ENCODE data around the gene HMCN2.

Gene HMCN2

DNA sequence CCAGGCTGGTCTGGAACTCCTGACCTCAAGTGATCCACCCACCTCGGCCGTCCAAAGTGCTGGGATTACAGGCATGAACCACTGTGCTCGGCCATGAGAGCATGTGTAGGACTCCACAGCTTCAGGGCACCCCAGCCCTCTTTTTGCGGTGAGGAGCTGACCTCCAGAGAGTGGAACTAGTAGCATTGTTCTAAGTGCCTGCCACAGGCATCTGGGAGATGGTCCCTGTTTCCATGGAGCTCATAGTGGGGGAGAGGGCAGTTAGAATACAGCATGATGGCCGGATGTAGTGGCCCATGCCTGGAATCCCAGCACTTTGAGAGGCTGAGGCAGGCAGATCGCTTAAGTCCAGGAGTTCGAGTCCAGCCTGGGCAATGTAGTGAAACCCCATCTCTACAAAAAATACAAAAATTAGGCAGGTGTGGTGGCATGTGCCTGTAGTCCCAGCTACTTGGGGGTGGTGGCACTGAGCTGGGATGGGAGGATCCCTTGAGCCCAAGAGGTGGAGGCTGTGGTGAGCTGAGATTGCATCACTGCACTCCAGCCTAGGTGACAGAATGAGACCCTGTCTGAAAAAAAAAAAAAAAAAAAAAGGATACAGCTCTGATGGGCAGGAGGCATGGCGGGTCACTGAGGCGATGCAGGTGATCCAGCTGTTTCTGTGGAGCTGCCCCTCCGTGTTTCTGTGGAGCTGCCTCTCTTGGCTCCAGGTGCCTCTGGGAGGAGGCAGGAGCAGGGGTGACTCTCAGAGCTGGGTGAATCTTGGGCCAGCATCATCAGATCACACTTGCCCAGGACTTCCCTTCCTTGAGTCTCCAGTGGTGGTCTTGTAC, 183.4 kb downstream of the HMCN2 start:
- TF ChIP-seq, protein P1, sequence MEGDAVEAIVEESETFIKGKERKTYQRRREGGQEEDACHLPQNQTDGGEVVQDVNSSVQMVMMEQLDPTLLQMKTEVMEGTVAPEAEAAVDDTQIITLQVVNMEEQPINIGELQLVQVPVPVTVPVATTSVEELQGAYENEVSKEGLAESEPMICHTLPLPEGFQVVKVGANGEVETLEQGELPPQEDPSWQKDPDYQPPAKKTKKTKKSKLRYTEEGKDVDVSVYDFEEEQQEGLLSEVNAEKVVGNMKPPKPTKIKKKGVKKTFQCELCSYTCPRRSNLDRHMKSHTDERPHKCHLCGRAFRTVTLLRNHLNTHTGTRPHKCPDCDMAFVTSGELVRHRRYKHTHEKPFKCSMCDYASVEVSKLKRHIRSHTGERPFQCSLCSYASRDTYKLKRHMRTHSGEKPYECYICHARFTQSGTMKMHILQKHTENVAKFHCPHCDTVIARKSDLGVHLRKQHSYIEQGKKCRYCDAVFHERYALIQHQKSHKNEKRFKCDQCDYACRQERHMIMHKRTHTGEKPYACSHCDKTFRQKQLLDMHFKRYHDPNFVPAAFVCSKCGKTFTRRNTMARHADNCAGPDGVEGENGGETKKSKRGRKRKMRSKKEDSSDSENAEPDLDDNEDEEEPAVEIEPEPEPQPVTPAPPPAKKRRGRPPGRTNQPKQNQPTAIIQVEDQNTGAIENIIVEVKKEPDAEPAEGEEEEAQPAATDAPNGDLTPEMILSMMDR (IDR thresholded peaks at IDR 0.05): no peak
- H3K27ac Mint-ChIP-seq: no peak overlapping the region
- no peaks in the 10 kb centered on the region for H3K36me3 Mint-ChIP-seq (ENCODE audit: low read depth)
- peaks cover 15% of the 10 kb centered on the region for H3K27me3 Mint-ChIP-seq (ENCODE audit: low read depth, poor library complexity)
- H3K4me3 Mint-ChIP-seq: no peak overlapping the region
- H3K9me3 Mint-ChIP-seq: no peaks in the 10 kb centered on the region
- DNase-seq: no peak
- H3K4me1 Mint-ChIP-seq: peaks cover 46% of the 10 kb centered on the region

GRCh38 chr9:130450344-130451003, 184.9 kb downstream of the HMCN2 start:
- peaks cover 7% of the 10 kb centered on the region for H3K27me3 Mint-ChIP-seq (ENCODE audit: low read depth, poor library complexity)
- peaks cover 46% of the 10 kb centered on the region for H3K4me1 Mint-ChIP-seq
- TF ChIP-seq, protein P1 (IDR thresholded peaks at IDR 0.05): no peak
- H3K9me3 Mint-ChIP-seq: no peaks in the 10 kb centered on the region
- no peak for DNase-seq
- H3K36me3 Mint-ChIP-seq (ENCODE audit: low read depth): no peaks in the 10 kb centered on the region
- H3K27ac Mint-ChIP-seq: no peak overlapping the region
- H3K4me3 Mint-ChIP-seq: no peak overlapping the region

DNA sequence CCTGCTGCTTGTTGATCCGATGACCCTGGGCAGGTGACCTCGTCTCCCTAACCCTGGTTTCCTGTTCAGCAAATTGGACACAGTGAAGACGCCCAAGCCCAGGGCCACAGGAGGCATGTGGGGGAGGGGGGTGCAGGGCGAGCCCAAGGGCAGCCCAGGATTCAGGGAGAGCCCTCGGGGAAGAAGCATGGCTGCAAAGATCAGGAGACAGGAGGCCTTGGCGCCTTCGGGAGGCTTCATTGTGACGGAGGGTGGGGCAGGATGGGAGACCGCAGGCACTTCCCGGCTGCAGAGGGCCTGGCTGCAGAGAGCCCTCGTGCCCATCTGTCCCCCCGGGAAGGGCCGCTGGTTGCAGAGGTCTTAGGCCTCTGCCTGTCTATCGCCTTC, 185.4 kb downstream of the HMCN2 start:
- H3K27ac Mint-ChIP-seq: no peak overlapping the region
- TF ChIP-seq, protein P1 (IDR thresholded peaks at IDR 0.05): no peak
- no peak overlapping the region for H3K4me3 Mint-ChIP-seq
- peaks cover 40% of the 10 kb centered on the region for H3K4me1 Mint-ChIP-seq
- H3K27me3 Mint-ChIP-seq (ENCODE audit: low read depth, poor library complexity): peaks cover 10% of the 10 kb centered on the region
- H3K36me3 Mint-ChIP-seq (ENCODE audit: low read depth): no peaks in the 10 kb centered on the region
- no peak for DNase-seq
- H3K9me3 Mint-ChIP-seq: no peaks in the 10 kb centered on the region

GRCh38 chr9:130451509-130452388, 186.2 kb downstream of the HMCN2 start:
- Mint-ChIP-seq H3K36me3 (ENCODE audit: low read depth) (no peaks in the 10 kb centered on the region), H3K9me3 (no peaks in the 10 kb centered on the region), H3K4me1 (peaks cover 33% of the 10 kb centered on the region), H3K4me3 (no peak overlapping the region), H3K27me3 (ENCODE audit: low read depth, poor library complexity) (peaks cover 12% of the 10 kb centered on the region), H3K27ac (no peak overlapping the region)
- peak; percentile 49 for DNase-seq
- TF ChIP-seq, protein P1 (IDR thresholded peaks at IDR 0.05): peak; percentile 55

DNA sequence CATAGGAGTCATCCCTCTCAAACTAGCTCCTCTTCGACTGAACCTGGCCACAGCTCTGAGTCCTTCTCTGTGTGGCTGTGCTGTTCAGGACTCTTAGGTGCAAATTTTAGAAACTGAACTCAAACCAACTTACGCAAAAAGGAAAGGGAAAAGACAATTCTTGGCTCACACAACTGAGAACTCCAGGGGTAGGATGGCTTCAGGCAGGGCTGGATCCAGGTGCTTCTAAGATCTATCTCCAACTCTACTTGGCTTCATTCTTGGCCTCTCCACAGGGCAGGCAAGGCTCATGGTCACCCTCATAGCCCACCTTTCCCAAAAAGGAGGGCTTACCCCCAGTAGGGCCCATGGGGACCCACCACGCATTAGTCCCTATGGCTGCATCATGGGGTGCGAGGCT, 187.3 kb downstream of the HMCN2 start:
- no peak for DNase-seq
- Mint-ChIP-seq H3K36me3 (ENCODE audit: low read depth) (no peaks in the 10 kb centered on the region), H3K4me3 (no peak overlapping the region), H3K4me1 (peaks cover 22% of the 10 kb centered on the region), H3K27me3 (ENCODE audit: low read depth, poor library complexity) (peaks cover 19% of the 10 kb centered on the region), H3K9me3 (no peaks in the 10 kb centered on the region), H3K27ac (no peak overlapping the region)
- TF ChIP-seq, protein P1 (IDR thresholded peaks at IDR 0.05): no peak

All from nephron progenitor cell (in vitro differentiated cells).